GM15510 (cell line): ENCODE data around the gene WIPF1.

ENCODE experiments used
- POLR2A ChIP-seq: IDR thresholded peaks from 3 replicates; pipeline ENCODE4 v1.6.1; 2011; ENCODE audit warnings: borderline replicate concordance; ENCODE audit not compliant: insufficient read length; ENCODE audit errors: extremely low read depth

Gene WIPF1

GRCh38 chr2:174591740-174592139, 5.9 kb downstream of the WIPF1 start:
- TF ChIP-seq POLR2A: no peak

GRCh38 chr2:174590928-174591648, 6.5 kb downstream of the WIPF1 start:
- TF ChIP-seq POLR2A: no peak

- no peak for TF ChIP-seq POLR2A
Observed at GRCh38 chr2:174590346-174590745, 7.3 kb downstream of the WIPF1 start.

- no peak for TF ChIP-seq POLR2A
Observed at GRCh38 chr2:174589334-174589733, 8.3 kb downstream of the WIPF1 start.

- no peak for TF ChIP-seq POLR2A
Observed at GRCh38 chr2:174588463-174588862, 9.1 kb downstream of the WIPF1 start.

- TF ChIP-seq POLR2A: no peak
Observed at GRCh38 chr2:174587579-174587978, 10.0 kb downstream of the WIPF1 start.

GRCh38 chr2:174586418-174587295, 10.9 kb downstream of the WIPF1 start:
- no peak for TF ChIP-seq POLR2A

- no peak for TF ChIP-seq POLR2A
Observed at GRCh38 chr2:174585657-174586252, 11.8 kb downstream of the WIPF1 start.

GRCh38 chr2:174585146-174585545, 12.5 kb downstream of the WIPF1 start:
- no peak for TF ChIP-seq POLR2A

GRCh38 chr2:174581491-174581890, 16.1 kb downstream of the WIPF1 start:
- TF ChIP-seq POLR2A: no peak

- TF ChIP-seq POLR2A: no peak
Observed at GRCh38 chr2:174580951-174581350, 16.7 kb downstream of the WIPF1 start.

- TF ChIP-seq POLR2A: no peak
Observed at GRCh38 chr2:174577967-174578589, 19.5 kb downstream of the WIPF1 start.

GRCh38 chr2:174575124-174575776, 22.4 kb downstream of the WIPF1 start:
- no peak for TF ChIP-seq POLR2A

- no peak for TF ChIP-seq POLR2A
Observed at GRCh38 chr2:174574657-174575056, 22.9 kb downstream of the WIPF1 start.
